ENCODE data around the gene SDK2. TPM values are rescaled to one million over a fixed set of nuclear protein-coding genes. Genes with fewer than 3 reads are reported as not detected.

Gene SDK2
- total and polyA plus RNA-seq, 2 of the 8 experiments (the other 6 are each of a cell fraction or from before 2014, with no cell fraction given), result 3.9 to 4.1 TPM

GRCh38 chr17:73546114-73546513 is 98.1 kb downstream of the SDK2 start:
- Histone ChIP-seq H2BK20ac (ENCODE audit: low read length) (no peak overlapping the region), H2BK120ac (replicated peaks; ENCODE audit: low read depth, low read length) (no peak overlapping the region), H3K4me1 (replicated peaks in 1 of 4; ENCODE audit: control insufficient read depth in 3 of 4, insufficient read depth in 4 of 4, low read length in 3 of 4) (peaks cover 0 to 35% (median 19%) of the 10 kb centered on the region in 4 experiments; a peak in 6 of 7 replicates), H3K79me1 (ENCODE audit: low read depth, low read length) (0 out of 2 replicates have a peak, but pooled peaks cover 2% of the 10 kb centered on the region), H3K27me3 (replicated peaks in 1 of 4; ENCODE audit: control insufficient read depth in 3 of 4, extremely low read depth in 1 of 4, insufficient read depth in 3 of 4, low read length in 3 of 4) (no peaks in the 10 kb centered on the region; a peak in 1 of 7 replicates), H2AFZ (ENCODE audit: low read length) (no peak overlapping the region), H4K5ac (ENCODE audit: insufficient read length, low read depth, low read length) (no peak overlapping the region), H3K4me2 (ENCODE audit: insufficient read depth in 1 of 2, low read depth in 2 of 2, low read length in 2 of 2) (no peak overlapping the region), H3K18ac (ENCODE audit: extremely low read depth, low read length) (0 out of 2 replicates have a peak overlapping the region, but pooled peaks have one; percentile 51), H4K20me1 (replicated peaks in 1 of 2; ENCODE audit: control insufficient read depth in 1 of 2, insufficient read depth in 2 of 2, low read length in 2 of 2) (peaks cover 0 to 3% of the 10 kb centered on the region in 2 experiments), H3K14ac (ENCODE audit: insufficient read length) (no peak overlapping the region), H3K79me2 (ENCODE audit: control insufficient read depth in 1 of 2, insufficient read depth in 2 of 2, low read length in 2 of 2) (no peaks in the 10 kb centered on the region), H3K9me3 (ENCODE audit: insufficient read depth in 2 of 2, low read depth in 1 of 2, low read length in 1 of 2) (no peaks in the 10 kb centered on the region), H3K27ac (ENCODE audit: low read depth, low read length) (no peak overlapping the region), H3K4ac (replicated peaks; ENCODE audit: insufficient read length, low read depth, low read length) (no peak overlapping the region), H3K23me2 (ENCODE audit: low read depth, low read length) (no peaks in the 10 kb centered on the region), H2BK12ac (ENCODE audit: low read depth, low read length) (no peak overlapping the region), H4K91ac (replicated peaks; ENCODE audit: insufficient read length, low read length) (peak overlapping the region; percentile 44), H3K36me3 (ENCODE audit: control insufficient read depth in 2 of 4, insufficient read depth in 4 of 4, low read length in 3 of 4) (no peaks in the 10 kb centered on the region), H3K23ac (ENCODE audit: insufficient read length) (no peak overlapping the region), H3K9ac (replicated peaks in 1 of 4; ENCODE audit: extremely low read depth in 1 of 4, low read depth in 3 of 4, low read length in 3 of 4) (no peak overlapping the region), H2AK5ac (ENCODE audit: low read depth, low read length) (no peak overlapping the region; the same call in 1 of the 2 replicates), H2BK15ac (ENCODE audit: low read length) (0 out of 2 replicates have a peak overlapping the region, but pooled peaks have one; percentile 9), H2BK5ac (ENCODE audit: low read depth, low read length) (no peak overlapping the region), H3K4me3 (ENCODE audit: extremely low read depth in 1 of 4, insufficient read depth in 2 of 4, low read depth in 3 of 4, low read length in 4 of 4) (no peak overlapping the region), H3K56ac (replicated peaks; ENCODE audit: insufficient read length, low read depth, low read length) (no peak overlapping the region), H4K8ac (ENCODE audit: extremely low read depth, insufficient read depth, low read length) (no peak overlapping the region; the same call in 1 of the 2 replicates)
- FAIRE-seq (no peak), DNase-seq (ENCODE audit: low read depth in 1 of 2, low spot score in 2 of 2) (no peak)
- TF ChIP-seq POU5F1 (IDR thresholded peaks at IDR 0.05; ENCODE audit: low read depth, low read length) (no peak), BACH1 (IDR thresholded peaks at IDR 0.05; ENCODE audit: low read length) (no peak)
- ChIA-PET CTCF (ENCODE audit: partially characterized antibody) (interaction anchor here (0.8 to 1.5 kb wide), 3 partner anchors 67 to 117 kb away, joined by 3 to 4 read pairs (median 3); no protein-coding TSS in a partner anchor), POLR2A (ENCODE audit: partially characterized antibody) (interaction anchor here (1.2 kb wide), 1 partner anchor 67 kb away, joined by 3 read pairs; no protein-coding TSS in a partner anchor)
- WGBS, 2 experiments (ENCODE audit: extremely low coverage in 1 of 2, insufficient coverage in 1 of 2, insufficient read length in 1 of 2, insufficient replicate concordance in 2 of 2, low coverage in 1 of 2, low lambda C conversion rate in 2 of 2, missing lambda C conversion rate in 1 of 2), result 84% methylated on average over 5 of the region's 11 CpGs; no CpG with 5 or more reads in 1 of the 2 experiments
